Loucy (cell line): ENCODE data around the gene ATP11B.

Experiments
- H2AFZ ChIP-seq: fragments of 200-600 bp; sonication (generic); 2 replicates; pipeline ENCODE4 v1.6.0; 2016; ENCODE audit warnings: antibody characterized with exemption, mild to moderate bottlenecking, low read length, moderate library complexity
- H3F3A ChIP-seq: fragments of 200-600 bp; 2 replicates; pipeline ENCODE4 v1.6.0; 2016; ENCODE audit warnings: antibody characterized with exemption, low read depth, mild to moderate bottlenecking
- H3K27me3 ChIP-seq: fragments of 200-600 bp; sonication (generic); 2 replicates; pipeline ENCODE4 v1.6.1; 2014; ENCODE audit warnings: low read length, mild to moderate bottlenecking; ENCODE audit not compliant: insufficient read depth, poor library complexity, severe bottlenecking
- H3K36me3 ChIP-seq: fragments of 200-600 bp; sonication (generic); 2 replicates; pipeline ENCODE4 v1.6.1; 2016; ENCODE audit warnings: low read length; ENCODE audit not compliant: insufficient read depth
- H3K4me1 ChIP-seq: fragments of 200-600 bp; sonication (generic); 2 replicates; pipeline ENCODE4 v1.5.1; 2014; ENCODE audit warnings: low read length, mild to moderate bottlenecking; ENCODE audit not compliant: insufficient read depth, poor library complexity, severe bottlenecking
- H3K4me2 ChIP-seq: fragments of 200-600 bp; sonication (generic); 2 replicates; pipeline ENCODE4 v1.6.0; 2014; ENCODE audit warnings: antibody characterized with exemption, low read length, low read depth, mild to moderate bottlenecking; ENCODE audit not compliant: poor library complexity, severe bottlenecking
- H3K4me3 ChIP-seq: fragments of 200-600 bp; sonication (generic); 2 replicates; pipeline ENCODE4 v1.5.1; 2014; ENCODE audit warnings: low read length, mild to moderate bottlenecking, mixed read lengths; ENCODE audit not compliant: poor library complexity, severe bottlenecking
- H3K79me2 ChIP-seq: fragments of 200-600 bp; sonication (generic); 2 replicates; pipeline ENCODE4 v1.6.1; 2014; ENCODE audit warnings: low read length; ENCODE audit not compliant: insufficient read depth
- H3K9ac ChIP-seq: fragments of 200-600 bp; sonication (generic); 2 replicates; pipeline ENCODE4 v1.6.0; 2014; ENCODE audit warnings: mild to moderate bottlenecking, low read depth, low read length, moderate library complexity; ENCODE audit not compliant: poor library complexity, severe bottlenecking
- H3K9me2 ChIP-seq: fragments of 200-600 bp; sonication (generic); replicated peaks from 2 replicates; pipeline ENCODE4 v1.6.1; 2016; ENCODE audit warnings: low read depth, low read length, mixed read lengths
- H3K9me3 ChIP-seq: fragments of 200-600 bp; sonication (generic); 2 replicates; pipeline ENCODE4 v1.6.1; 2014; ENCODE audit warnings: mild to moderate bottlenecking, antibody characterized with exemption, low read length, low read depth; ENCODE audit not compliant: insufficient read depth
- H4K20me1 ChIP-seq: fragments of 200-600 bp; sonication (generic); 2 replicates; pipeline ENCODE4 v1.6.0; 2014; ENCODE audit warnings: antibody characterized with exemption, low read length, mild to moderate bottlenecking; ENCODE audit not compliant: insufficient read depth, poor library complexity, severe bottlenecking
- EZH2phosphoT487 ChIP-seq: fragments of 200-600 bp; IDR thresholded peaks from 2 replicates; pipeline ENCODE4 v1.6.1; 2018; ENCODE audit warnings: antibody characterized with exemption, mild to moderate bottlenecking, moderate library complexity, borderline replicate concordance
- TF ChIP-seq, protein P1 (sequence below): fragments of 200-600 bp; sonication (generic); conservative IDR thresholded peaks from 2 replicates; pipeline ENCODE4 v1.5.1; 2014; ENCODE audit warnings: mild to moderate bottlenecking, antibody characterized with exemption, low read length

Gene ATP11B

DNA sequence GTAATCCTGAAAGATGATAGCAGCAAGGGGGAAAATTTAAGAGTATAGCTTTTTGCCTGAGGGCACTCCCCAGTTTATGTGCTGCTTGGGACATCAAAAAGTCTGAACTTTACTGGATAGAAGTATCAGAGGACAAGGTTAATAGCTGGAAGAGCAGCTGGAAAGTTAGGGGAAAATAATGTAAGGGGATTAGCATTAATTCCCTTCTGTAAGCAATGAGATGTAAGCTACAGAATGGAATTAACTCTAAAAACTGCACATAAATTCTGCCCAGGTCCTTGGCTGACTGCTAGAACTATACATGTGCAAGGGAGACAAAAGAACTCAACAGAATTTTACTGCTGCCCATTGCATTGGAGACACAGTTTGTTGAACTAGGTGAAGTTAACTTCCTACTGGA is 55.6 kb downstream of the ATP11B start:
- Histone ChIP-seq H3K27me3 (no peaks in the 10 kb centered on the region), H3K9me3 (no peaks in the 10 kb centered on the region), H3K9ac (no peak overlapping the region), H3K4me2 (no peak overlapping the region), H3K36me3 (no peaks in the 10 kb centered on the region), H4K20me1 (no peaks in the 10 kb centered on the region), H2AFZ (no peak overlapping the region), H3F3A (no peaks in the 10 kb centered on the region), H3K79me2 (no peaks in the 10 kb centered on the region), H3K9me2 (no peaks in the 10 kb centered on the region), H3K4me3 (no peak overlapping the region), H3K4me1 (no peaks in the 10 kb centered on the region)
- TF ChIP-seq, protein P1, sequence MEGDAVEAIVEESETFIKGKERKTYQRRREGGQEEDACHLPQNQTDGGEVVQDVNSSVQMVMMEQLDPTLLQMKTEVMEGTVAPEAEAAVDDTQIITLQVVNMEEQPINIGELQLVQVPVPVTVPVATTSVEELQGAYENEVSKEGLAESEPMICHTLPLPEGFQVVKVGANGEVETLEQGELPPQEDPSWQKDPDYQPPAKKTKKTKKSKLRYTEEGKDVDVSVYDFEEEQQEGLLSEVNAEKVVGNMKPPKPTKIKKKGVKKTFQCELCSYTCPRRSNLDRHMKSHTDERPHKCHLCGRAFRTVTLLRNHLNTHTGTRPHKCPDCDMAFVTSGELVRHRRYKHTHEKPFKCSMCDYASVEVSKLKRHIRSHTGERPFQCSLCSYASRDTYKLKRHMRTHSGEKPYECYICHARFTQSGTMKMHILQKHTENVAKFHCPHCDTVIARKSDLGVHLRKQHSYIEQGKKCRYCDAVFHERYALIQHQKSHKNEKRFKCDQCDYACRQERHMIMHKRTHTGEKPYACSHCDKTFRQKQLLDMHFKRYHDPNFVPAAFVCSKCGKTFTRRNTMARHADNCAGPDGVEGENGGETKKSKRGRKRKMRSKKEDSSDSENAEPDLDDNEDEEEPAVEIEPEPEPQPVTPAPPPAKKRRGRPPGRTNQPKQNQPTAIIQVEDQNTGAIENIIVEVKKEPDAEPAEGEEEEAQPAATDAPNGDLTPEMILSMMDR = no peak
- TF ChIP-seq EZH2phosphoT487 = no peak

DNA sequence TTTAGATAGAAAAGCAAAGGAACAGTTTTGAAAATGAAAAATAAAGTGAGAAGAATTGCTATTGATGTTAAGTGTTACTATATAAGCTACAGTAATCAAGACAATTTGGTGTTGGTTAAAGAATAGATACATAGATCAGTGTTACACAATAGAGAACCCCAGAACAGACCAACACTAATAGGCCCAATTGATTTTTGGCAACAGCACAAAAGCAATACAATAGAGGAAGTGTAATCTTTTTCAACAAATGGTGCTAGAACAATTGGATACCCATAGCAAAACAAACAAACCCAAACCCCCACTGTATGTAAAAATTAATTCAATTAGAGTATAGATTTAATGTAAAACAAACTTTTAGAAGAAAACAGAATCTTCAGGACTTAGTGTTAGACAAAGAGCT is 61.8 kb downstream of the ATP11B start:
- no peaks in the 10 kb centered on the region for H3K9me2 ChIP-seq
- TF ChIP-seq, protein P1 = no peak
- no peak for TF ChIP-seq EZH2phosphoT487

GRCh38 chr3:182861348-182861747 is 68.0 kb downstream of the ATP11B start:
- no peak overlapping the region for H3K4me3 ChIP-seq
- no peaks in the 10 kb centered on the region for H4K20me1 ChIP-seq
- H3K4me2 ChIP-seq = no peak overlapping the region
- H3K79me2 ChIP-seq = no peaks in the 10 kb centered on the region
- no peak overlapping the region for H2AFZ ChIP-seq
- H3K9me3 ChIP-seq = no peaks in the 10 kb centered on the region
- no peaks in the 10 kb centered on the region for H3K36me3 ChIP-seq
- no peak overlapping the region for H3K9ac ChIP-seq
- TF ChIP-seq, protein P1 = no peak
- TF ChIP-seq EZH2phosphoT487 = no peak
- no peaks in the 10 kb centered on the region for H3K9me2 ChIP-seq
- H3K27me3 ChIP-seq = no peaks in the 10 kb centered on the region
- H3K4me1 ChIP-seq = no peaks in the 10 kb centered on the region
- no peaks in the 10 kb centered on the region for H3F3A ChIP-seq

More for the DNA sequence above, 61.8 kb downstream of the ATP11B start:
- Histone ChIP-seq H3K9me3 (no peaks in the 10 kb centered on the region), H3K4me2 (no peak overlapping the region), H3F3A (no peaks in the 10 kb centered on the region), H3K27me3 (no peaks in the 10 kb centered on the region), H2AFZ (no peak overlapping the region), H3K4me1 (no peaks in the 10 kb centered on the region), H4K20me1 (no peaks in the 10 kb centered on the region), H3K36me3 (no peaks in the 10 kb centered on the region), H3K79me2 (no peaks in the 10 kb centered on the region), H3K4me3 (no peak overlapping the region), H3K9ac (no peak overlapping the region)
